Hematopoietic multipotent progenitor cell treated with erythropoietin and hydrocortisone succinate and interleukin-3 and kit ligand, for 15 days (in vitro differentiated cells): ENCODE results near the gene KCNJ11.

Experiments used
- DNase-seq: peaks from one replicate; pipeline ENCODE4 v3.0.0-alpha.2; 2015; ENCODE audit warnings: low spot score

Gene KCNJ11

DNA sequence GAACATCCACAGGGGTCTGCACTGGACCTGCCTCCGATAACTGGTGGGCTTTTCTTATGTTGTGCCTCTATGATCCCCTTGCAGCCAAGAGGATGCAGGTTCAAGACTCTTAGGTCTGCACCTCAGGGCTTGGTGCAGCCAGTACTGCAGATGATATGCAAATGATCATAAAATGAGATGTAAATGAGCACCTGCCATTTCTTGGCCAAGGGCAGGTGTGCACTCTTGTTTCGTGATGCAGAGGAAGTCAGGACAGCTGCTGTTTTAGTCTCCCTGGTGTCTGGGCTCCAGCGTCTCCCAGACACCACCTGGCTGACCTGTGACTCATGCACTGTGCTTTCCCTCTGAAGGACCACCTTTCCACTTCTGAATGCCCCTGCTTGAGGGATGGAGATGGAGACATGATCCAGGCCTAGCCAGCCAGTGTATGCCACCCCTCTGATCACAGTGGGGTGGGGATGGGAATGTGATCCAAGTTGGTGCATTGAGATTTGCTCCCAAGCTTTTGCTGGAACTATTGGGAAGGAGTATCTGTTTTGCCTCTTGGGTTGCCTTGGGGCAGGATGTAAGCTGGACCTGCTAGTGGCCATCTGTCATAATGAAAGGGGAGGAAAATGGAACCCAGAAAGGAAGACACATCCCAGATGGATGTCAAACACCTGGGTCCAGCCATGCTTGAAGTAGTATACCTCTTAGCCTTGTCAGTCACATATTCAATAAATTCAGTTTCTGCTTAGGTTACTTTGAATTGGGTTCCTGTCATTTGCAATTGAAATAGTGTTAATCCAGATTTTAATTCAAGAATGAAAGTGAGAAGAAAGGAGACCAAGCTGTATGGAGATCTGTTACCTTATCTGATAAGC, 3.3 kb upstream of the KCNJ11 start:
- no peak for DNase-seq

DNA sequence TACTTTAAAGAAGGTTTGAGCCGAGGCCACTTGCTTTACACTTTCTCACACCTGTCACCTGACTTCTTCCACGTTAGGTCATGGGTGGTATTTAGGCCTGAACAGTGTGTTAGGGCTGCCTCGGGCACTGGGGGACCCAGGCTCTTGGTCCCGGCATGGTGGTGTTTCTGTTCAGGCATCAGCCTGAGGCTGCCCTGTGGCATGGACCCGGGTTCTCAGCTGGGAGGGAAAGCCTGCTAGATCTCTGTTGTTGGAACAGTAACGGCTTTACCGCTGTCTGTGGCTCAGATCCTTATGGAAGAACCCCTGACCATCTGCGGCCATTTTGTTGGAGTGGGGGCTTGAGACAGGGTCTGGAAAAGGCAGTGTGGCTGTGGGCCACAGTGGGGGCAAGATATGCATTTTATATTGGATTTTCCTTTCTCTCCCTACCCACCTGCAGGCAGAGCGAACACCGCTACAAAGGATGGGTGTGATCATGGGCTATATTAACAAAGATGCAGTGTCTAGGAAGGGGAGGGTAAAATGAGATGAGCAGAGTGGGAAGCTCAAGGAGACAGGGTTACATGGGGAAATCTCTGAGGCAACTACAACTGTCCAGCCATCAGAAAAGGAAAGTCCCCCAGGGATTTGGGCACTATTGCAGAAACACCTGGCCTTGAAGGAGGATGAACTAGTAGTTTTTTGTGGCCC, 1.6 kb upstream of the KCNJ11 start:
- no peak for DNase-seq

DNA sequence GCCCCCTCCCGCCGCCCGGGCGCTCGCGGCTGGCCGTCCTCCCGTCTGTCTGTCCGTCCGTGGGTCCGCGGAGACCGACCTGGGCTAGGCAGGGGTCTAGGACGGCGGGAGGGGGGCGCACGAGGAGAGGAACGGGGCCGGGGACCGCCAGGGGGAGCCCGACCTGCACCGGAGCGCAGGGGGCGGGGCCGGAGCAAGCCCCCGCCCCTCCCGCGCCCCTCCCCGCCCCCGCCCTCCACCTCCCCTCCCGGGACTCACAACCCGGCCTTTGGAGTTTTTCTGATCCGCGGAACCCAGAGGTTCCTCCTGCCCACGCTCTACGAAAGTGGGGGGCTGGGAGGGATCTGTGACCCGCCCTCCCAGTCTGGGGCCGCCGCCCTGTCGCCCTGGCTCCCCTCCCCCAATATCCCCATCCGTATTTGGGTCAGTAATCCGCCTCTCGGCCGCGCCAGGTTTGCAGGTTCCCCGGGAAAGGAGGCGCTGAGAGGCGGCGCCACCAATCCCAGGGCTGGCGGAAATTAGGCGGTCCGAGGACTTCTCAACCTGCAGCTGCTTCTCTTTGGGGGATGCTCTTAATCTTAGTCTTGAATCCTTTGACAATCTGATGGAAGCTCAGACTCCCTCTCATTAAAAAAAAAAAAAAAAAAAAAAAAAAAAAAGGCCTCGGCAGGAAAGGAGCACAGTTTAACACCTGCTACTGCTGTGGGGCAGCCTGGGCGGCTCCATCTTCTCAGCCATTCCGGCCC, 925 bp upstream of the KCNJ11 start:
- peak; percentile 44 for DNase-seq

DNA sequence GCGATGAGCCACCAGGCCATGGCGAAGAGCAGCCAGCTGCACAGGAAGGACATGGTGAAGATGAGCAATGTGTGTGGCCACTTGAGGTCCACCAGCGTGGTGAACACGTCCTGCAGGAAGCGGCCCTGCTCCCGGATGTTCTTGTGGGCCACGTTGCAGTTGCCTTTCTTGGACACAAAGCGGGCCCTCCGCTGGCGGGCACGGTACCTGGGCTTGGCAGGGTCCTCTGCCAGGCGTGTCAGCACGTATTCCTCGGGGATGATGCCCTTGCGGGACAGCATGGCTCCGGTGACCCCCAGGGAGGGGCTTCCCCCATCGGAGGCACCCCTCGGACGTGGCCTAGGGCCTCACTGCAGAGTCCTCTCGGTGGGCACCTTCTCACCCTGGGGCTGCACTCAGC, 648 bp downstream of the KCNJ11 start:
- no peak for DNase-seq

DNA sequence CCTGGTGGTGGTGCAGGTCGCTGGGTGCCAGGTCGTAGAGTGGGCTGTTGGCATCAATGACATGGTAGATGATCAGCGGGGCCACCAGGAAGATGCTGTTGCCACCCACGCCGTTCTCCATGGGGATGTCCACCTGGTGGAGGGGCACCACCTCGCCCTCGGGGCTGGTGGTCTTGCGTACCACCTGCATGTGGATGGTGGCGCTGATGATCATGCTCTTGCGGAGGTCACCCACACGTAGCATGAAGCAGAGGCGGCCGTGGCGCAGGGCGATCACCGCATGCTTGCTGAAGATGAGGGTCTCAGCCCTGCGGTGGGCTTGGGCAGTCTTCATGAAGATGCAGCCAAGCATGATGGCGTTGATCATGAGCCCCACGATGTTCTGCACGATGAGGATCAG, 1.2 kb downstream of the KCNJ11 start:
- DNase-seq, result no peak

DNA sequence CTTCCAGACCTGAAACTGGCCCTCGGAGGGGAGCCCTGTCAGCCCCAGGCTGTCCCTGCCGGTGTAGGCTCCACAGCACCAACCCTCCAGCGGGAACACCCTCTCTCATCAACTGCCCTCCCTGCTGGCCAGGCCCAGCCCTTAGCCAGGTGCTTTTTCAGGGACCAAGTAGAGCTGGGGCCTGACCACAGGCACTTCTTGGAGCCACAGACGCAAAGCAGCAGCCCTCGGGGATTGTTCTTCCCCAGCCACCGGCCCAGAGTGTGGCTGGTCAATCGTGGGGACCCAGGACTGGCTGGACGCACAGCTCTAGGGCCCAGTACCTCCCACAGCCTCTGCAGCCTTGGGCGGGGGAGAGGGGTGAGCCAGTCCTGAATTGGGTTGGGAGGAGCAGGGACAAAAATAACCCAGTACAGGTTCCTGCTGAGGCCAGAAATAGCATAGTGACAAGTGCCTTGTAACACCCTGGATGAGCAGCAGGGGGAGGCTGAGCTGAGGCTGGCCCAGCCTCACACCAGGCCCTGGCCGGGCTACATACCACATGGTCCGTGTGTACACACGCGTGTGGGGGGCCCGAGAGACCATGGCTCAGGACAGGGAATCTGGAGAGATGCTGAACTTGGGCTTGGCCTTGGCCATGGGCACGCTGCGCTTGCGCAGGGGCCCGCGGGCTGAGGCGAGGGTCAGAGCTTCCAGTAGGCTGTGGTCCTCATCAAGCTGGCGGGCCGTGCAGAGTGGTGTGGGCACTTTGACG, 2.0 kb downstream of the KCNJ11 start:
- DNase-seq, result no peak

DNA sequence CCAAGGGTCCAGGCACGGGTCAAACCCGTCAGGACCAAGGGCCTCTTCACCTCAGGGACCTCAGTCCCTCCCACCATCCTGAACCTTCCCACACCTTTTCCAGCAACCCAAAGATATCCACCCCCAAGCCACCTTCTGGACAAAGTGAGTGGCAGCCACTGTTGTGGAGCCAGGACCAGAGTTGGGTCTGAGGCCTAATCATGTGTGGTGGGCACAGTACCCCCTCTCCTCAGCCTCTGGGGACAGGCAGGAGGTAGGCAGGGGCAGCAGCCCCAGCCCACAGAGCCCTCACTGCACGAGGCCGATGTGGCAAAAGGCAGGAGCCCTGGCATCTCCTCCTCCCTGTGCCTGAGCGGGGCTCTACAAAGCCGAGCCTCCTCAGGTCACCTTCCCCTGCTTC, 2.5 kb downstream of the KCNJ11 start:
- DNase-seq, result no peak

DNA sequence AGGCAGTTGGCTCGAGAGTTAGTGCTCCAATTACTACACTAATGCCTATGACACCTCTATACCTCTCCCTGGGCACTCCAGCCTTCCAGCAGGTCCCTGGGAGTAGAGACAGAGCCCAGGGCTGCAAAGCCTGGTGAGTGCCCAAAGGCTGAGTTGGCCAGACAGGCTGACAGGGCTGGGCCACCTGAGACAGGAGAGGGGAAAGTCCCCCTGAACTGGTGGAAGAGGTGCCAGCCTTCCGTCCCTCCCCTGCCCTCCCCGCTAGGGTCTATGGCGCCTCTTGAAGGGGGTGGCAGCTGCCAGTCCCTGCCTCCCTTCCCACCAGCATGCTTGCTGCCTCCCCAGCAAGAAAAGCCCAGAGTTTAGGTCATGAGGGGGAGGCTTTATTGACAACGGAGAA, 3.0 kb downstream of the KCNJ11 start:
- no peak for DNase-seq

DNA sequence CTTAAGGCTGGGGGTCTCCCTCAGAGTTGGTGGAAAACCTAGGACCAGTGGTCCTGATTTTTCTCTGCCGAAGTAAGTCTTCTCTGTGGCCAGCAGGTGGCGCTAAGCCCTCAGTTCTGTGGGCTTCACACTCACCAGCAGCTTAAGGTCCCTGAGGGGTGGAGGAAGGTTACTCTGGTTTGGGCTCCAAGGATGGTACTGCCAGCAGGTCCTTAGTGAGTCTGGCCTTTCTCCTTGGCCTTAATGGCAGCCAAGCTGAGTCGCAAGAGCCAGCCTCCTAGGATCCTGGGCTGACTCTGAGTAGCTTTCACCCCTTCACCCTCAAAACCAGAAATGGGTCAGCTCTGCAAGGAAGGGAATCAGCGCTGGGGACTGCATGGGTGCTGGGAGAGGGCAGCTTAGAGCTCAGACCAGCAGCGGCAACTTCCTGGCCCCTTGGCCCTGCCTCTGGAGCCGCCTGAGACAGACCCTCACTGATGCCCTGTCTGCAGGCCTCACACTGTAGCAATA, 4.4 kb downstream of the KCNJ11 start:
- DNase-seq, result peak; percentile 75

DNA sequence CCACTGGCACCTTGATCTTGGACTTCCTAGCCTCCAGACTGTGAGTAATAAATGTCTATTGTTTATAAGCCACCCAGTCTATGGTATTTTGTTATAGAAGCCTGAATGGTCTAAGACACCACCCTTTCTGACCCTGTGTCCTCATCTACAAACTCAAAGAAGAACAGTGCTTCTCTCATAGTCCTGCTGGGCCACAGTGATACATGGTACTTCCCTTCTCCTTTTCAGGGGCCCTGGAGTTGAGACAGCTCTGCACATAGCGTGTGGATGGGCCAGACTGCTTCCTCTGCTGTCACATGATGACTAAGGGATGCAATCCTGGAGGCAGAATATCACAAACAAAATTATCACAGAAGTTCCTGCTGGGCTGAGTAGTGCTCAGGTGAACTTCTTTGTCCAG, 5.0 kb downstream of the KCNJ11 start:
- DNase-seq, result no peak

DNA sequence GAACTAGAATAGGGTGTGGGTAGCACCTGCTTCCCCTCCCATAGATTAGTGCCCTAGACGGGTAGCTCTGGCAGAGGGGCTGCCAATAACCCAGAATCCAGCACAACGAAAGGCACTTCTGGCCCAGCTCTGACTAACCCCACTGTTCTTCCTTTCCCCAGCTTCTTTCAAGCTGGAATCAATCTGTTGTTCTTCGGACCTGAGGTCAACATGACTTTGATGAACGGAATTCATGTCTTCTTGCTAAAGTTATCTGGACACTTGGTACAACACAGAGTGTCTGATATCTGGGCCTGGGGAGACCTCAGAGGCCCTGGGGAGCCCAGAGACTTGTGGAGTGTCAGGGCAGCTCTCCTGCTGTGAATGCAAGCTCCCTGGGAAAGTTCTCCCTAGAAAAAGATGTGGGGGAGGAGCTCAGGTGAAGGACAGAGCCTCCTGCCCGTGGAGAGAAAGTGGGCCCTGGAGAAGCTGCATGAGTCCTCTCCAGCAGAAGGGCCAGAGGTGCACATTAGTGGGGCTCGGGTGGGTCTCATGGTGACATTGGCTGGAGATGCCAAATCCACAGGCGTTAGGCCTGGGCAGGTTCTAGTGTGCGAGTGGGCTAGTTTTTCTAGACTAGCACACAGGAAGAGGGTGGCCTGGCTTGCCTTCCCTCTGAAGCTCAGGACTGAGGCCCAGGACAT, 6.3 kb downstream of the KCNJ11 start:
- no peak for DNase-seq

DNA sequence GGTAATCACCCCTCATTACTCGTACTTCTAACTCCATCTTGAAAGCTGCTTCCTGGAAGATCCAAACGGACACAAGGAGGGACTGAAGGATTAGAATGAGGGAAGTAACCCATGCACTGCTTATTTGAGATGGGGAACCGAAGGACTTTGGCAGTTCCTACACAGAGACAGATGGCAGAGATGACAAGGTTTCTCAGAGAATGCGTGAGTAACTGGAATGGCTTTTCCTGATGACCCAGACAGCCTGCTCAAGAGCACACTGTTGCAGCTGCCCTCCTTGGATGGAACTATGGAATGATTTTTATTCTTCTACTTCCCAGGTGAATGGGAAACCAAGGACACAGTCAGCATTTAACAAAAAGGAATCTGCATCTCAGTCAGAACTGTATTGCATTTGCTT, 7.3 kb downstream of the KCNJ11 start:
- DNase-seq, result no peak

DNA sequence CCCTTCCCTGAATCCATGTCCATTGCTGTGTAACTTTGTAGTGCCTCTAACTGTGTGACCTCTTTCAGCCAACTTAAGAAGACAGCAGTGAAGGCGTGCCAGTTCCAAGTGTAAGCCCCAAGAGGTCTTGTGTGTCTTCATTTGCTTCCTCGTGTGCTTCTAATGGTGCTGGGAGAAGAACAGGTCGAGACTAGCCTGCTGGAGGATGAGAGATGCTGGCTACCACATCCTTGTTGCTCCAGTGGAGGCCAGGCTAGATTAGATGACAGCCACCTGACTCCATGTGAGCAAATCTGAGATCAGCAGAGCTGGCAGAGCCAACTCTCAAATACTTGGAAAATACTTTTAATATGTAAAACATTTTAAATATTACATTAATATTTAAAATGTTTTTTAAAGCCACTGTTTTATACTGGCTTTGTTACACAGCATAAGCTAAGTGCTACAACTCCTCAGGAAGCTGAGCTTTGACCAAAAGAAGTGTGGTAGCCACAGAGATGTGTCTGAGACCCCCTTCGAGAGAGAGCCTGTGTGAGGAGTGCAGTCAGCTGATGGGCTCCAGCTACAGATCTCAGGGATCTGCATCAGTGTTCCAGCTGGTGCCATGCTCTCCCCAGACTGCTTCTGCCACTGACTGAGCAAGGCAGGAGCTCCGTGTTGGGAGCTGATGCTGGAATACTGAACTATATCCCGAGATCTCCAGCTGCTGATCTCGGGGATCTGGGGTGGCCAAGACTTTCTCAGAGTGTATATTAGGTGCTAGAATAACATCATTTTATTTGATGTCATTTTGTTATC, 8.9 kb downstream of the KCNJ11 start:
- DNase-seq, result no peak

DNA sequence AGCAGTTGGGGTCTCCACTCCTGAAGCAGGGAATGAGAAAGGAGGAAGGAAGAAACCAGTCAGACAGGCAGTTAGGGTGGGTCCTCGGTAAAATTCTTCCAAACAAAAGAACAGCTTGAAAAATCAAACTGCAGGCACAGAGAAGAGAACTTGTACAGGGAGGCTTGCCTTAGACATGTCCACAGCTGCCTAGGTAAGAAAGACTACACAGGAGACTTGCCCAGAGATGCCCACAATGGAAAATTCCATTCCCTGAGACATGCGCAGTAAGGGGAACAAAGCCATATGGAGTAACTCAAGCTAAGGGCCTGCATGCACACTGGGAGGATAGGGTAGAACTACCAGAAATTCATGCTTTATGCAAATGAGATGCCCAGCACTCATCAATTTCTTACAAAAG, 9.8 kb downstream of the KCNJ11 start:
- DNase-seq, result no peak

DNA sequence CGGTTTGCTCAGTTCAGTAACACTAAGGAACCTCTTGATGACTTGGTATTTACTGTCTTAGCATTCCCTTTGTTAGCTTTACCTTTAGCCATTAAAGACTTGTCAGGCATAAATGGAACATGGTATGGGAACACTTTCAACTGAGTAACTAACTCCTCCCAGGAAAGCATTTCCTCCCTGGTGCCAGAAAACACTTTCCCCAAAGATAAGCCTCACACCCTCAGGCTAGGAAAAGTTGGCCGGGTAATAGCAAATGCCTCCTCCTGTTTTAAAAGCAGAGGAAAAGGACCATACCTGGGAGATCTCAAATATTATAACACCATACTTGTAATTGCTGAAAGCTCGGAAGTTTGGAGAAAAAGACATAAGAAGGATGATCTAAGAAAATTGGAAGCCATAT, 12.0 kb downstream of the KCNJ11 start:
- DNase-seq, result no peak

DNA sequence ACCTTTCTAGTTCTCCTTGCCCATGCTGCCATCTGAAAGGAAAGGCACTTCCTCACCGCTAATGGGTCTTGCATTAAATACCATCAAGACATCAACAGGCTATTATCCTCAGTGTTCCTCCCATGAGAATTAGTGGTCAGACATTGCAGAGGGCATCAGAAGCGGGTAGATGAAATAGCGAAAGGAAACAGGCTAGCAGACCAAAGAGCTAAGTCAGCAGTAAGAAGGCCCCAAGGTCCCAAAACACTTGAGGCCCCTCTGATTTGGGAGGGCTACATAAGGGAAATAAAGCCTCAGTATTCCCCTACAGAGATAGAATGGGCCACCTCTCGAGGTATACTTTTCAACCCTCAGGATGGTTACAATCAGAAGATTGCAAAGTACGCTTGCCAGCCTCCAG, 12.9 kb downstream of the KCNJ11 start:
- DNase-seq, result no peak

DNA sequence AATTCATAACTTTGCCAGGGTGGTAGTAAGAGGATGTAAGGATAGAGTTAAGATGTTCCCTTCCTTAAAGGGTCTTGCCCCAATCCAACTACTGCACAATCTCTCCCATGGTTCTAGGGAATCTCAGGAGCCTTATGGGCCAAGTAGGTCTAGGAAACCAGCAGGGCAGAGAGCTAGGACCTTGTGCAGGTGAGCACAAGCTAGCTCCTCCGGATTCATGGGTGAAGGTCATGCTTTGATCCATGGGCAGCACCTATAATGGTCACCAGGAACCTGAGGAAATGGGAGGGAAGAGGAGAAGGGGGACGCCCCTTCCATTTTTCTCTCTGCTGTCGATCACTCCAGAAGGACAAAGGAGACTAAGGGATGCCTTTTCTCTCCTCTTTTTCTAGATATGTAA, 16.8 kb downstream of the KCNJ11 start:
- DNase-seq, result no peak

DNA sequence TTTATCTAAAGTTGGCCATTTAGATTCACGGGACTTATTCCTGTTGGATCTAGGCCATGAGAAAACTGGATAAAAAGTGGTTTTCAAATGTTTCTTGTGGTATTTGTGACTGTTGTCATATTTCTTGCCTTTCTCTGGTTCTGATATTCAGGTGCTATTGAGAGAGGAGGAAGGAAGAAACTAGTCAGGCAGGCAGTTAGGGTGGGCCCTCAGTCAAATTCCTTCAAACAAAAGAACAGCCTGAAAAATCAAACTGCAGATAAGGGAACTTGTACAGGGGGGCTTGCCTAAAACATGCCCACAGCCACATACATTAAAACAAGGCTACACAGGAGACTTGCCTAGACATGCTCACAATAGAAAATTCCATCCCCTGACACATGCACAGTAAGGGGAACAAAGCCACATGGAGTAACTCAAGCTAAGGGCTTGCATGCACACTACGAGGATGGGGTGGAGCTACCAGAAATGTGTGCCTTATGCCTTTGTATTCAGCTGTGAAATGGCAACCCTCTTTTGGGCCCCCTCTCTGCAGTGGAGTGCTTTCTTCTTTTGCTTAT, 18.7 kb downstream of the KCNJ11 start:
- DNase-seq, result no peak

DNA sequence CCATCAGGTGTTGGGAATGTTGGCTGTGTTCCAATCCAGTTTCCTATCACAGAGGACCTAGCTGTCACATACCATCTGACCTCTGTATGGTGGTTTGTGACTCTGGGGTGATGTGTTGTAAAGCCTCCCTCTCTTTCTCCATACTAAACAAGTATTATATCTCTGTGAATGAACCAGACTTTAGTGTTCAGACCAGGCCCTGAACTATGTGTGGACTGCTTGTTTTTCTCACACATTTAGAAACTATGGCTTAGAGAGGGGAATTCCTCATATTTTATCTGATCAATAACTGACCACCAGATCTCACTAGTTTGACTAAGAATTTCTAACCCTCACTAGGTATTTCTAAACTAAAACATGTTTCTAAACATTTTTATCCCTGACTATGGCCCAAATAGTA, 19.4 kb downstream of the KCNJ11 start:
- DNase-seq, result no peak

DNA sequence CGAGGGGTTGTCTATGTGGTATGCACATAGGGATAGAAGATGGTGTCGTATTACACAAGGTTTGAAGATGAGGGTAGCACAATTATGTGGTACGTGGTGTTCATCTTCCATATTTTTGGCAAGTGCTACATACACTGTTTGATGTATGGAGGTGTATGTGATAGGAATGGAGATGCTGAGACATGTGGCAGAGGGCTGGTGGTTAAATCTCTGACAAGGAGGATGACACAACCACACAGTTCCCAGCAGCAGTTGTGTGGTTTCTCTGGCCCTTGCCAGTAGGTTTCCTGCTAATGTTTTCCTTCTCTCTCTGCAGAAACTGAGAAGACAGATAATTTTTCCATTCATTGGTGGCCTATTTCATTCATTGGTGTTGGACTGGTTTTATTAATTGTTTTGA, 19.9 kb downstream of the KCNJ11 start:
- DNase-seq, result no peak
